Stimulated activated naive CD8-positive, alpha-beta T cell treated with anti-CD3 and anti-CD28 coated beads, Interleukin-15, amount 100 ng/mL, for 72 hours (primary cell): Measurements from ENCODE around the gene MAS1.
A peak's percentile ranks its signal among the peaks of the same experiment; 100 is the strongest.

Experiments
- ATAC-seq: fragments of 150-1000 bp; cut with Tn5 transposase; 2 replicates; pipeline ENCODE4 v1.10.0; 2021; ENCODE audit warnings: mild to moderate bottlenecking, moderate library complexity
- DNase-seq, 2 donors: peaks; one replicate each; pipeline ENCODE4 v3.0.0; 2021 to 2022
- H3K27ac Mint-ChIP-seq, 2 donors: one replicate each; pipeline ENCODE4 v1.8.0; 2022; ENCODE audit warnings: mild to moderate bottlenecking in 2 of 2, mixed read lengths in 2 of 2, moderate library complexity in 2 of 2
- H3K27me3 Mint-ChIP-seq: one replicate; pipeline ENCODE4 v1.8.0; 2022; ENCODE audit warnings: mixed read lengths
- H3K4me1 Mint-ChIP-seq: one replicate; pipeline ENCODE4 v1.8.0; 2022; ENCODE audit warnings: mild to moderate bottlenecking, mixed read lengths
- H3K4me3 Mint-ChIP-seq, 2 donors: one replicate each; pipeline ENCODE4 v1.8.0; 2022; ENCODE audit warnings: mild to moderate bottlenecking in 2 of 2, mixed read lengths in 2 of 2, moderate library complexity in 1 of 2
- H3K9me3 Mint-ChIP-seq, 2 donors: one replicate each; pipeline ENCODE4 v1.8.0; 2022; ENCODE audit warnings: mixed read lengths in 2 of 2

MAS1 gene

GRCh38 chr6:159898519-159898918 lies 7.7 kb downstream of the MAS1 start:
- no peak for ATAC-seq

GRCh38 chr6:159899994-159900745 lies 9.4 kb downstream of the MAS1 start:
- Mint-ChIP-seq H3K27me3 (no peaks in the 10 kb centered on the region), H3K4me1 (no peaks in the 10 kb centered on the region), H3K4me3 (no peak overlapping the region), H3K9me3 (no peaks in the 10 kb centered on the region), H3K27ac (no peak overlapping the region)
- DNase-seq (no peak), ATAC-seq (no peak)

More at GRCh38 chr6:159898519-159898918, 7.7 kb downstream of the MAS1 start:
- no peaks in the 10 kb centered on the region for H3K4me1 Mint-ChIP-seq
- no peak overlapping the region for H3K4me3 Mint-ChIP-seq
- H3K27me3 Mint-ChIP-seq, result peaks cover 9% of the 10 kb centered on the region
- no peaks in the 10 kb centered on the region for H3K9me3 Mint-ChIP-seq
- DNase-seq, result no peak
- H3K27ac Mint-ChIP-seq, result no peak overlapping the region

GRCh38 chr6:159902620-159903019 lies 11.8 kb downstream of the MAS1 start:
- Mint-ChIP-seq H3K27me3 (no peaks in the 10 kb centered on the region), H3K9me3 (no peaks in the 10 kb centered on the region), H3K27ac (no peak overlapping the region), H3K4me1 (no peaks in the 10 kb centered on the region), H3K4me3 (no peak overlapping the region)
- no peak for ATAC-seq
- DNase-seq, result no peak

- Mint-ChIP-seq H3K4me3 (no peak overlapping the region), H3K9me3 (no peaks in the 10 kb centered on the region), H3K4me1 (no peaks in the 10 kb centered on the region), H3K27me3 (no peaks in the 10 kb centered on the region), H3K27ac (no peak overlapping the region)
- ATAC-seq (no peak), DNase-seq (no peak)
These were observed 13.7 kb downstream of the MAS1 start for GRCh38 chr6:159904497-159904911.

GRCh38 chr6:159906400-159906799 lies 15.6 kb downstream of the MAS1 start:
- Mint-ChIP-seq H3K27ac (peak overlapping the region in 1 of 2 donors; percentile 4), H3K9me3 (peaks cover 6 to 7% of the 10 kb centered on the region in 2 donors), H3K4me3 (no peak overlapping the region), H3K27me3 (peaks cover 16% of the 10 kb centered on the region), H3K4me1 (no peaks in the 10 kb centered on the region)
- DNase-seq (no peak), ATAC-seq (no peak)

GRCh38 chr6:159908535-159908934 lies 17.7 kb downstream of the MAS1 start:
- Mint-ChIP-seq H3K27ac (no peak overlapping the region), H3K4me1 (no peaks in the 10 kb centered on the region), H3K9me3 (peaks cover 6 to 7% of the 10 kb centered on the region in 2 donors), H3K4me3 (no peak overlapping the region), H3K27me3 (peaks cover 30% of the 10 kb centered on the region)
- DNase-seq (no peak), ATAC-seq (no peak)

GRCh38 chr6:159908979-159909378 lies 18.2 kb downstream of the MAS1 start:
- Mint-ChIP-seq H3K9me3 (peaks cover 6 to 7% of the 10 kb centered on the region in 2 donors), H3K27ac (no peak overlapping the region), H3K27me3 (peaks cover 30% of the 10 kb centered on the region), H3K4me3 (no peak overlapping the region), H3K4me1 (peaks cover 2% of the 10 kb centered on the region)
- no peak for DNase-seq
- no peak for ATAC-seq

- Mint-ChIP-seq H3K27ac (no peak overlapping the region), H3K9me3 (peaks cover 6 to 7% of the 10 kb centered on the region in 2 donors), H3K27me3 (peaks cover 33% of the 10 kb centered on the region), H3K4me3 (no peak overlapping the region), H3K4me1 (peaks cover 7% of the 10 kb centered on the region)
- ATAC-seq (no peak), DNase-seq (no peak)
These were observed 19.6 kb downstream of the MAS1 start for GRCh38 chr6:159910342-159910741.

- Mint-ChIP-seq H3K4me1 (peaks cover 7% of the 10 kb centered on the region), H3K27me3 (peaks cover 38% of the 10 kb centered on the region), H3K4me3 (no peak overlapping the region), H3K27ac (no peak overlapping the region), H3K9me3 (peaks cover 6 to 7% of the 10 kb centered on the region in 2 donors)
- ATAC-seq (no peak), DNase-seq (no peak)
These were observed 22.6 kb downstream of the MAS1 start for GRCh38 chr6:159913375-159913774.

GRCh38 chr6:159913862-159914564 lies 23.2 kb downstream of the MAS1 start:
- peaks cover 6 to 7% of the 10 kb centered on the region in 2 donors for H3K9me3 Mint-ChIP-seq
- no peak overlapping the region for H3K27ac Mint-ChIP-seq
- no peak overlapping the region for H3K4me3 Mint-ChIP-seq

GRCh38 chr6:159914565-159914923 lies 23.8 kb downstream of the MAS1 start:
- H3K9me3 Mint-ChIP-seq, result peaks cover 6 to 7% of the 10 kb centered on the region in 2 donors
- no peak overlapping the region for H3K4me3 Mint-ChIP-seq
- H3K4me1 Mint-ChIP-seq, result peaks cover 7% of the 10 kb centered on the region
- peak overlapping the region in 1 of 2 donors; percentile 38 for H3K27ac Mint-ChIP-seq
- ATAC-seq, result no peak
- no peak for DNase-seq
- H3K27me3 Mint-ChIP-seq, result peaks cover 38% of the 10 kb centered on the region

More at GRCh38 chr6:159913862-159914564, 23.2 kb downstream of the MAS1 start:
- no peak for ATAC-seq
- H3K27me3 Mint-ChIP-seq, result peaks cover 38% of the 10 kb centered on the region
- DNase-seq, result no peak
- H3K4me1 Mint-ChIP-seq, result peaks cover 7% of the 10 kb centered on the region

GRCh38 chr6:159915397-159915796 lies 24.6 kb downstream of the MAS1 start:
- Mint-ChIP-seq H3K9me3 (peaks cover 3 to 4% of the 10 kb centered on the region in 2 donors), H3K4me1 (peaks cover 7% of the 10 kb centered on the region), H3K27me3 (peaks cover 33% of the 10 kb centered on the region), H3K4me3 (no peak overlapping the region), H3K27ac (no peak overlapping the region)
- no peak for DNase-seq
- no peak for ATAC-seq

- H3K27me3 Mint-ChIP-seq, result peaks cover 24% of the 10 kb centered on the region
- no peak for ATAC-seq
- no peak overlapping the region for H3K27ac Mint-ChIP-seq
These were observed 25.4 kb downstream of the MAS1 start for GRCh38 chr6:159916237-159916636.

GRCh38 chr6:159916752-159917151 lies 26.0 kb downstream of the MAS1 start:
- DNase-seq (no peak), ATAC-seq (no peak)
- peaks cover 19% of the 10 kb centered on the region for H3K27me3 Mint-ChIP-seq
- H3K9me3 Mint-ChIP-seq, result no peaks in the 10 kb centered on the region
- H3K27ac Mint-ChIP-seq, result no peak overlapping the region
- H3K4me3 Mint-ChIP-seq, result no peak overlapping the region
- peaks cover 7% of the 10 kb centered on the region for H3K4me1 Mint-ChIP-seq

More at GRCh38 chr6:159916237-159916636, 25.4 kb downstream of the MAS1 start:
- H3K4me3 Mint-ChIP-seq, result no peak overlapping the region
- peaks cover 7% of the 10 kb centered on the region for H3K4me1 Mint-ChIP-seq
- DNase-seq, result no peak
- H3K9me3 Mint-ChIP-seq, result no peaks in the 10 kb centered on the region

- Mint-ChIP-seq H3K4me1 (peaks cover 4% of the 10 kb centered on the region), H3K27me3 (peaks cover 8% of the 10 kb centered on the region), H3K4me3 (no peak overlapping the region), H3K9me3 (peaks cover 2 to 3% of the 10 kb centered on the region in 2 donors), H3K27ac (no peak overlapping the region)
- ATAC-seq (no peak), DNase-seq (no peak)
These were observed 28.3 kb downstream of the MAS1 start for GRCh38 chr6:159919011-159919511.

GRCh38 chr6:159919800-159920199 lies 29.0 kb downstream of the MAS1 start:
- no peak overlapping the region for H3K4me3 Mint-ChIP-seq
- no peak overlapping the region for H3K27ac Mint-ChIP-seq
- peaks cover 5 to 10% of the 10 kb centered on the region in 2 donors for H3K9me3 Mint-ChIP-seq
- no peaks in the 10 kb centered on the region for H3K4me1 Mint-ChIP-seq
- no peak for DNase-seq
- ATAC-seq, result no peak
- peaks cover 8% of the 10 kb centered on the region for H3K27me3 Mint-ChIP-seq
